Stimulated activated memory B cell treated with anti-CD40 and anti-IgM and Interleukin-4, amounts not matched to agents 10 μg/mL and 1 μg/mL and 100 μg/mL, for 72 hours (primary cell): ENCODE results near the gene ATF4.

Source experiments
- ATAC-seq: fragments of 150-1000 bp; cut with Tn5 transposase; 2 replicates; pipeline ENCODE4 v1.10.0; 2021
- H3K27ac Mint-ChIP-seq: one replicate; pipeline ENCODE4 v1.8.0; 2022; ENCODE audit warnings: mild to moderate bottlenecking, mixed read lengths
- H3K27me3 Mint-ChIP-seq: one replicate; pipeline ENCODE4 v1.8.0; 2022; ENCODE audit warnings: mixed read lengths
- H3K36me3 Mint-ChIP-seq: one replicate; pipeline ENCODE4 v1.8.0; 2022; ENCODE audit warnings: mixed read lengths
- H3K4me1 Mint-ChIP-seq: one replicate; pipeline ENCODE4 v1.8.0; 2022; ENCODE audit warnings: mixed read lengths
- H3K4me3 Mint-ChIP-seq: one replicate; pipeline ENCODE4 v1.8.0; 2022; ENCODE audit warnings: mild to moderate bottlenecking, moderate library complexity, mixed read lengths
- H3K9me3 Mint-ChIP-seq: one replicate; pipeline ENCODE4 v1.8.0; 2022; ENCODE audit warnings: mixed read lengths

The ATF4 gene

GRCh38 chr22:39528080-39528661 lies 7.8 kb downstream of the ATF4 start:
- Mint-ChIP-seq H3K27me3 (no peaks in the 10 kb centered on the region), H3K4me3 (peak overlapping the region; percentile 85), H3K4me1 (peaks cover 89% of the 10 kb centered on the region), H3K36me3 (peaks cover 65% of the 10 kb centered on the region), H3K27ac (peak overlapping the region; percentile 91), H3K9me3 (no peaks in the 10 kb centered on the region)
- ATAC-seq: peak; percentile 0

GRCh38 chr22:39528681-39529486 lies 8.5 kb downstream of the ATF4 start:
- H3K36me3 Mint-ChIP-seq: peaks cover 60% of the 10 kb centered on the region
- no peaks in the 10 kb centered on the region for H3K9me3 Mint-ChIP-seq
- ATAC-seq: peak; percentile 68
- peak overlapping the region; percentile 85 for H3K4me3 Mint-ChIP-seq
- H3K27me3 Mint-ChIP-seq: no peaks in the 10 kb centered on the region
- peaks cover 84% of the 10 kb centered on the region for H3K4me1 Mint-ChIP-seq
- peak overlapping the region; percentile 91 for H3K27ac Mint-ChIP-seq

GRCh38 chr22:39529487-39529851 lies 9.1 kb downstream of the ATF4 start:
- no peaks in the 10 kb centered on the region for H3K9me3 Mint-ChIP-seq
- H3K27ac Mint-ChIP-seq: peak overlapping the region; percentile 91
- peaks cover 55% of the 10 kb centered on the region for H3K36me3 Mint-ChIP-seq
- no peaks in the 10 kb centered on the region for H3K27me3 Mint-ChIP-seq
- H3K4me3 Mint-ChIP-seq: peak overlapping the region; percentile 85
- peak; percentile 32 for ATAC-seq
- H3K4me1 Mint-ChIP-seq: peaks cover 84% of the 10 kb centered on the region

GRCh38 chr22:39530116-39530515 lies 9.8 kb downstream of the ATF4 start:
- Mint-ChIP-seq H3K27ac (peak overlapping the region; percentile 91), H3K4me1 (peaks cover 78% of the 10 kb centered on the region), H3K27me3 (no peaks in the 10 kb centered on the region), H3K9me3 (no peaks in the 10 kb centered on the region), H3K36me3 (peaks cover 48% of the 10 kb centered on the region), H3K4me3 (peak overlapping the region; percentile 85)
- no peak for ATAC-seq

- Mint-ChIP-seq H3K27me3 (no peaks in the 10 kb centered on the region), H3K27ac (peak overlapping the region; percentile 91), H3K4me1 (peaks cover 71% of the 10 kb centered on the region), H3K4me3 (peak overlapping the region; percentile 89), H3K9me3 (no peaks in the 10 kb centered on the region), H3K36me3 (peaks cover 41% of the 10 kb centered on the region)
- ATAC-seq: no peak
Observed at GRCh38 chr22:39530692-39531331, 10.4 kb downstream of the ATF4 start.

GRCh38 chr22:39532215-39533073 lies 12.1 kb downstream of the ATF4 start, which contains the start of gene RPS19BP1:
TSS of gene RPS19BP1 (minus strand) at chr22:39532748. CDS start at chr22:39532738, 10 bp downstream.
- H3K27ac Mint-ChIP-seq: peak within 1 kb of the TSS; percentile 91
- ATAC-seq: peak; percentile 89
- H3K9me3 Mint-ChIP-seq: no peaks in the 10 kb centered on the region
- H3K36me3 Mint-ChIP-seq: peaks cover 29% of the 10 kb centered on the region
- H3K4me3 Mint-ChIP-seq: peak within 1 kb of the TSS; percentile 89
- peaks cover 56% of the 10 kb centered on the region for H3K4me1 Mint-ChIP-seq
- no peaks in the 10 kb centered on the region for H3K27me3 Mint-ChIP-seq

GRCh38 chr22:39534092-39534506 lies 13.7 kb downstream of the ATF4 start:
- ATAC-seq: no peak
- H3K27ac Mint-ChIP-seq: no peak overlapping the region
- H3K4me3 Mint-ChIP-seq: no peak overlapping the region
- H3K9me3 Mint-ChIP-seq: no peaks in the 10 kb centered on the region
- peaks cover 23% of the 10 kb centered on the region for H3K36me3 Mint-ChIP-seq
- H3K4me1 Mint-ChIP-seq: peaks cover 40% of the 10 kb centered on the region
- H3K27me3 Mint-ChIP-seq: no peaks in the 10 kb centered on the region

GRCh38 chr22:39534591-39535356 lies 14.4 kb downstream of the ATF4 start:
- H3K27me3 Mint-ChIP-seq: no peaks in the 10 kb centered on the region
- peak; percentile 48 for ATAC-seq
- H3K27ac Mint-ChIP-seq: no peak overlapping the region
- peaks cover 18% of the 10 kb centered on the region for H3K36me3 Mint-ChIP-seq
- no peaks in the 10 kb centered on the region for H3K9me3 Mint-ChIP-seq
- H3K4me3 Mint-ChIP-seq: no peak overlapping the region
- H3K4me1 Mint-ChIP-seq: peaks cover 33% of the 10 kb centered on the region

GRCh38 chr22:39535357-39535725 lies 15.0 kb downstream of the ATF4 start:
- no peak overlapping the region for H3K4me3 Mint-ChIP-seq
- no peak overlapping the region for H3K27ac Mint-ChIP-seq
- H3K27me3 Mint-ChIP-seq: no peaks in the 10 kb centered on the region
- peaks cover 27% of the 10 kb centered on the region for H3K4me1 Mint-ChIP-seq
- no peaks in the 10 kb centered on the region for H3K9me3 Mint-ChIP-seq
- peaks cover 12% of the 10 kb centered on the region for H3K36me3 Mint-ChIP-seq
- no peak for ATAC-seq

- Mint-ChIP-seq H3K4me1 (peaks cover 21% of the 10 kb centered on the region), H3K36me3 (peaks cover 6% of the 10 kb centered on the region), H3K9me3 (no peaks in the 10 kb centered on the region), H3K27ac (no peak overlapping the region), H3K27me3 (no peaks in the 10 kb centered on the region), H3K4me3 (no peak overlapping the region)
- ATAC-seq: no peak
Observed at GRCh38 chr22:39535831-39536449, 15.6 kb downstream of the ATF4 start.

GRCh38 chr22:39536711-39537110 lies 16.3 kb downstream of the ATF4 start:
- no peak for ATAC-seq
- Mint-ChIP-seq H3K27me3 (no peaks in the 10 kb centered on the region), H3K9me3 (no peaks in the 10 kb centered on the region), H3K4me3 (no peak overlapping the region), H3K36me3 (peaks cover 4% of the 10 kb centered on the region), H3K27ac (no peak overlapping the region), H3K4me1 (peaks cover 13% of the 10 kb centered on the region)

GRCh38 chr22:39537975-39538374 lies 17.6 kb downstream of the ATF4 start:
- Mint-ChIP-seq H3K27me3 (peaks cover 4% of the 10 kb centered on the region), H3K9me3 (no peaks in the 10 kb centered on the region), H3K36me3 (no peaks in the 10 kb centered on the region), H3K4me3 (no peak overlapping the region), H3K4me1 (peaks cover 11% of the 10 kb centered on the region), H3K27ac (no peak overlapping the region)
- no peak for ATAC-seq

- Mint-ChIP-seq H3K27me3 (peaks cover 45% of the 10 kb centered on the region), H3K4me3 (no peak overlapping the region), H3K36me3 (no peaks in the 10 kb centered on the region), H3K4me1 (peaks cover 12% of the 10 kb centered on the region), H3K9me3 (no peaks in the 10 kb centered on the region), H3K27ac (no peak overlapping the region)
- ATAC-seq: no peak
Observed at GRCh38 chr22:39543095-39543494, 22.7 kb downstream of the ATF4 start.
